NCI-H1417 (cell line): ENCODE measurements around the gene SORCS2.

Experiments used
- DNase-seq, 3 experiments: peaks; one replicate each; lab custom pipeline; 2025; lab: John Stamatoyannopoulos, UW

SORCS2 gene

GRCh38 chr4:7530082-7530481, 337.7 kb downstream of the SORCS2 start:
- no peak for DNase-seq

DNA sequence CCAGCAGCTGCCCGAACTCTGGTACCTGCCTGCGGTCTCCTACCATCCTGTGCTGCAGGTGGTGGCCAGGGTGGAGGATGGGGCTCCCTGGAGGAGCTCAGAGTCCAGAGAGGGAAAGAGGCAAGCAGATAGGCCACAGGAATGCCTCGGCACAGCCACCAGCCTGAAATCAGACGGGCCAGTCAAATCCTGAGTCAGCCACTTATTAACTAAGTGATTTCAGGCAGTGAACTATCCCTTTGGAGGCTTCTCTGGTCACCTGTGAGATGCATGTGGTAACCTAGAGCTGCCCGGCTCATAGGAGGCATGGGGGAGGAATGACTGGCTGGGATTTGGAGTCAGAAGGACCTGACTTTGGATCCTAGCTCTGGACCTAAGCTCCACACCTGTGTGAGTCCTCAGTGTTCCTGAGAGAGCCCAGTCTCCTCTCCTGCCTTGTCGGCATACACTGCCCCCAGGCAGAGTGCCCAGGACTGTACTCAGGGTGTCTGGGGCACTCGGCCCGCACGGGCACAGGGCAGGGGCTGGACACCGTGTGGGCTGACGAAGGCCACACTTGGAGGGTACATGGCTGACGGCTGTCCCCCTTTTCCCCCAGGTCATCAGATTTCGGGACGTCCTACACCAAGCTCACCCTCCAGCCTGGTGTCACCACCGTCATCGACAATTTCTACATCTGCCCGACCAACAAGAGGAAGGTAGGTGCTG, 338.7 kb downstream of the SORCS2 start:
- DNase-seq = no peak

- no peak for DNase-seq
These were observed 339.3 kb downstream of the SORCS2 start for GRCh38 chr4:7531640-7531994.

DNA sequence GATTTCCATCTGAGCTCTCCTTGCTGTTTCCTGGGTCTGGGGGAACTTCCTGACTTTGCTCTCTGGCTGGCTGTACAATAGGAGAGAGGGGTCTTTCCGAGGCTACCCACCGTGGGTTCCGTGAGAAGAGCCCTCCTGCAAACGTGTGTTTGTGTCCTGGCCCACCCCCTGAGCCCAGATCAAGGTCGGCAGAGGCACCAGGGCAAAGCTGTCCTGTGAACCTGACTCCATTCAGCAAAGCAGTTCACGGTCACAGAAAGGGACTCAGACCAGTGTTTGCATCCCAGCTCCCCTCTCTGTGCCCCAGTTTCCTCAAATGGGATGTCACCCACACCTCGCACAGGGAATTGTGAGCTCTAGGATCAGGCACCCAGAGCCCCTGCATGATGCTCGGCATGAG, 339.7 kb downstream of the SORCS2 start:
- DNase-seq = no peak

- DNase-seq = no peak
These were observed 340.9 kb downstream of the SORCS2 start for GRCh38 chr4:7533267-7533666.

GRCh38 chr4:7535094-7535493, 342.8 kb downstream of the SORCS2 start:
- no peak for DNase-seq

DNA sequence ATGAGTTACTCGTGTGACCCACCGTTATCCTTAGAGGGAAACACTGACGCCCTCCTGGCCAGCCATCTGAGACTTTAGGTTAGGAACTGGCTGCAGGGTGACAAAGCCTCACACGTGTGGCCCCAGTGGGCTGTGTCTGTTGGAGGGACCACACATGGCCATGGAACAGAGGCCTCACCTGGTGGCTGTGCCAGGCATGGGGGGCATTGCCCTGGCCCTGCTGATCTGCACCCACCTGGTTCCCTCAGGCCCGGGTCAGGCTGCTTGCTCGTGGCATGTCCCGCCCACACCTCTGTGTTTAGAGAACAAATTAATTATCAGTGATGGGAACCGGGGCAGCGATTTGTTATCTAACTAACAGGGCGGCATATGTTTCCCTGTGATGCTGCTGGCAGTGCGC, 343.3 kb downstream of the SORCS2 start:
- DNase-seq = no peak

DNA sequence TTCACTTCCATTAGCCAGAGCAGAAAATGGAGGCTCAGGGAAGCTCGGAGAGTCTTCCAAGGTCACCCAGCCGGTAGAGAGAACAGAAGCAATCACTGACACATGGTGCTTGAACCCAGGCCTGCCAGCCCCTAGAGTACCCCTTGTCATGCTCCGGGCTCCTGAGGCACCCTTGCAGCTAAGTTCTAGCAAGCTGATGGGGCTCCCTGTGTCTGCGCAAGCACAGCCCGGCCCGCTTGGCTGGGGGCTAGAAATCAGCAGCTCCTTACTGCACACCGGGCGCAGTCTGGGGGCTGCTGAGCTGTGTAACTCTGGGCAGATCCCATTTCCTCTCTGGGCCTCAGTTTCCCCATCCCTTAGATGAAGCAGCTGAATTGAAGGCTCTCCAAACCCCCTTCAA, 344.5 kb downstream of the SORCS2 start:
- no peak for DNase-seq

GRCh38 chr4:7537853-7538400, 345.6 kb downstream of the SORCS2 start:
- DNase-seq = no peak

- no peak for DNase-seq
These were observed 346.2 kb downstream of the SORCS2 start for GRCh38 chr4:7538518-7538917.

DNA sequence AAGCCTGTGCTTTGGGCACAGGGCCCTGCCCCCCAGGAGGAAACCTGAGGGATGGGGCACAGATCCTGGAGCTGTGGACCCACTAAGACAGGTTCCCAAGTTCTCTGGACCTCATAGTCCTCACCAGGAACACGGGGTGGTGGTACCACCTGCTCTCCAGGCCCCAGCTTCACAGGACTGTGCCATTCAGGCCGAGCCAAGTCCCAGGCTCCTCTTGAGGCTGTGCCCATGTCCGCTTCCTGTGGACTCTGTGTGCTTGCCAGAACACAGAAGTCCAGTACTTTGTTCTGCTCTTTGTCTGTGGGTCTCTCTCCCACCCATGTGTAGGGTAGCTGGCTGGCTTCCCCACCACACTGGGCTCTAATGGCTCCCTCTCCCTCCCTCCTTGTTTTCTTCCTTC, 346.8 kb downstream of the SORCS2 start:
- no peak for DNase-seq

DNA sequence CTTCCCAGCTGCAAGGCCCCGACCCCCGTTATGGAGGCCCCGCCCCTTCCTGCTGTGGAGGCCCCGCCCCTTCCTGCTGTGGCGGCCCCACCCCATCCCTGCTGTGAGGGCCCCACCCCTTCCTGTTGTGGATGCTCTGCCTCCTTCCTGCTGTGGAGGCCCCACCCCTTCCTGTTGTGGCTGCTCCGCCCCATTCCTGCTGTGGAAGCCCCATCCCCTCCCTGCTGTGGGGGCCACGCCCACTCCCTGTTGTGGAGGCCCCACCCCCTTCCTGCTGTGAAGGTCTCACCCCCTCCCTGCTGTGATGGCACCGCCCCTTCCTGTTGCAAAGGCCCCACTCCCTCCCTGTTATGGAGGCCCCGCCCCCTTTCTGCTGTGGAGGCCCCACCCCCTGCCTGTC, 347.3 kb downstream of the SORCS2 start:
- peak in 2 of 3 experiments; percentile 10 to 31 for DNase-seq

DNA sequence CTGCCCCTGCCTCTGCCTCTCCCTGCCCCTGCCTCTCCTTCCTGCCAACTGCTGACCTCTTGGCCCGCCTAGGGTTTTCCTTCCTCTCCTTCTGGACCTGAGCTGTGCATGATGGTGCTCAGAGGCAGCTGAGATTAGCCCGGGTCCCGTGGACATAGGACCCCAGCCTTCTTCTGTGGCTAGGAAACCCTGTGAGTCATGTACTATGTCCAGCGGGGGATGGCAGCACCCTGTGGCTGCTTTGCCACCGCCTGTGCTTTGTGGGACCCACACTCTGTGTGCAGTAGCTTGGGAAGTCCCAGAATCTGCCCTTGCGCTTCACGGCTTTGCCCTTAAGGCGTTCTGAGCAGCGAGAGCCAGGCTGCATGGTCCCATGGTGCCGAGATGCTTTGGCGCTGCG, 347.9 kb downstream of the SORCS2 start:
- DNase-seq = no peak

DNA sequence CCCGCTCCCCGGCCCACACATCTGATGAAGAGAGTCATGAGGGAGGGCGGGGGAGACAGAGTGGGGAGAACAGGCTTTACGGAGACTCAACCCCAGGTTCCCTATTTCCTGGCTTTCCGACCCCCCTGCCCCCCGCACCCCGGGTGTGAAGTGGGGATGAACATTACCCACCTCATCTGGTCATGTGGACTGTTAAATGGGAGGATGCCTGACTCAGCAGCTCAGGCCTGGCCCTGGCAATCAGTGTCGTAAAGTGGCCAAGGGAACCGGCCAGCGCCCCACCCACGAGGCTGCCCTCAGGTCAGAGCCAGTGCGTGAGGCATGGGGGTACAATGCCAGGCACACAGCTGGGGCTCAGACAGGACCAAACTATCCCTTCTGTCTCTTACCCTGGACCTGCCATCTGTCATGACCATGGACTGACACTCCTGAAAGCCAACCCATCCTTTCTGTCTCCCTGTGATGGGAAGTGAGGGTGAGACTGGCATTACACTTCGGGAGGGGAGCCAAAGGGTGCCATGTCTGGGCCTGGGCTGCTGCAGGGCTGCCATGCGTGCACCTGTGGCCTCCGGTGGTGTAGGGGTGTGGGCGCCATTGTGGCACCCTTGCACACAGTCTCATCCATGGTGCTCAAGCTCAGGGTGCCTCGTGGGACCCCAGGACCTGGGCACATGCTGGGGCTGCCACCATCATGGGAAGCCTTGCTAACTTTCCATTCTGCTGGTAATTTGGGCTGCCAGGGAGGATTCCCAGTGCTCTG, 348.5 kb downstream of the SORCS2 start:
- DNase-seq = no peak

- DNase-seq = no peak
These were observed 349.1 kb downstream of the SORCS2 start for GRCh38 chr4:7541414-7541810.

DNA sequence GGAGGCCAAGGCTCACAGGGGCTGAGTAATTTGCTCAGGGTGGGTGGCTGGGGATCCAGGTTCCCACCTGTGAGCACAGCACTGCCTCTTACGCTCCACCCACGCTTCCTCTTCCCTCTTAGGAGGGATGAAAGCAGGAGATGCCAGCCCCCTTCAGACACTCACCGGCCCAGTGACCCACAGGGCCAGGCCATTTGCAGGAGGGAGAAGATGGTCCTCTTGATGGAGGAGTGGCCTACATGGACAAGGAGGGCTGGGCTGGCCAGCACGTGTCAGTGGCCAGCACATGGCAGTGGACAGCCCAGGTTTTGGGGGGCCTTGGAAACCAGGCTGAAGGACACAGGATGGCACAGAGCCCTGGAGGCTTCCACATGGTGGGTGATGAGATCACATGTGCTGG, 350.4 kb downstream of the SORCS2 start:
- DNase-seq = no peak

GRCh38 chr4:7546152-7546808, 353.9 kb downstream of the SORCS2 start:
- no peak for DNase-seq

GRCh38 chr4:7546809-7547367, 354.6 kb downstream of the SORCS2 start:
- DNase-seq = no peak

- DNase-seq = peak in 2 of 3 experiments; percentile 65 to 90
These were observed 355.2 kb downstream of the SORCS2 start for GRCh38 chr4:7547368-7548040.

DNA sequence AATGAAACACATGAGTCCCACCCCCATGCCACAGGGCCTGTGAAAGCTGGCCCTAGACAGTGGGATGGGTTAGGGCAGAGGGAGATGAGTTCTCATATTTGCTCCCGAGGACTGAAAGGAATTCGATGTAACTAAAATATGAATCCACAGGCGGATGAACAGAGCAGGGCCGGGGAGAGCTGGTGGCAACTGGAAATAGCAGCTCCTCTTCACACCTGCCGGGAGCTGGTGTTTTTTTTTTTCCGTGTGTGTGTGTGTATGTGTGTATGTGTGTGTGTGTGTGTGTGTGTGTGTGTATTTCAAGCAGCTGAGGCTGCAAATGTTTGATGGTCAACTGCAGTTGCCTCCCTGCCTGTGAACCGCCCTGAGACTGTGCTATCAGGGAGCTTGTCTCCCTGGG, 357.5 kb downstream of the SORCS2 start:
- no peak for DNase-seq

DNA sequence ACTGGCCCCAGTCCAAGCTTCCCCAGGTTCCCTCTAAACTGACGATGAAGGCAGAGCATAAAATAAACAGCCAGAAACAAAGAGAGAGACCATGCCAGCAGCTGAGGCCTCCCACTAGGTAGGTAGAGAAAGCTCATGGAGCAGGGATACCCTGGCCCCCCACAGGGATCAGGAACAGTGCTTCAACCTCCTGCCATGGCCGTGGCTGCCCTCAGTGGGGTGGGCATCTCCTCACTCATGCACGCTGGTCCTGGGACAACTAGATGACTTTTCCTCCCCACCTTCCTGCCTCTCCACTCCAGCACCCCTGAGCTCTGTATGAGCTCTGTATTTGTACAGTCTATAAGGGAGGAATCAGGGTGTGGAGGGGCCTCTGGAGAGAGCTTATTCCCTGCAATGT, 360.1 kb downstream of the SORCS2 start:
- no peak for DNase-seq

GRCh38 chr4:7553280-7553679, 360.9 kb downstream of the SORCS2 start:
- DNase-seq = no peak
